ENCODE results near the gene REPIN1. TPM values are rescaled to one million over a fixed set of nuclear protein-coding genes. Genes with fewer than 3 reads are reported as not detected.

REPIN1 gene
- total and polyA plus RNA-seq, 9 of the 15 experiments (the other 6 are each of a cell fraction or from before 2014, with no cell fraction given) = 8.1 to 283 (median 94.3) TPM

GRCh38 chr7:150371996-150372270 is 3.3 kb downstream of the REPIN1 start:
- WGBS (ENCODE audit: insufficient coverage, low coverage, missing lambda C conversion rate) = 98% methylated on average over 21 of the region's 30 CpGs
- TF ChIP-seq ZNF507 (tag; conservative IDR thresholded peaks at IDR 0.05) (no peak), ZNF609 (CRISPR knock-in tag; IDR thresholded peaks at IDR 0.05; ENCODE audit: borderline replicate concordance) (no peak), ZNF639 (CRISPR knock-in tag; conservative IDR thresholded peaks at IDR 0.05 in 1 of 2, IDR thresholded peaks at IDR 0.05 in 1 of 2) (no peak)
- DNase-seq (ENCODE audit: extremely low read depth in 1 of 4, low spot score in 3 of 4) (no peak), ATAC-seq (no peak), FAIRE-seq (no peak)
- H3K4me1 ChIP-seq (replicated peaks in 1 of 2; ENCODE audit: control insufficient read depth in 2 of 2, insufficient read depth in 2 of 2, low read length in 2 of 2) = peaks cover 56 to 62% of the 10 kb centered on the region in 2 experiments
- CTCF ChIA-PET (ENCODE audit: low intra/inter-chr PET ratio) = no interaction called here
- POLR2A ChIA-PET = interaction anchor here (0.5 to 1.5 kb wide), 2 partner anchors 9 to 21 kb away, joined by 3 to 4 read pairs; no protein-coding TSS in a partner anchor
- no peaks in the 10 kb centered on the region for H3K9me1 ChIP-seq (ENCODE audit: control insufficient read depth, insufficient read depth, low read length)
- H3K9ac ChIP-seq (ENCODE audit: insufficient read depth in 1 of 2, low read depth in 2 of 2, low read length in 2 of 2) = no peak overlapping the region
- H3K79me2 ChIP-seq (ENCODE audit: control insufficient read depth, insufficient read depth, low read length) = peaks cover 66% of the 10 kb centered on the region
- no peak overlapping the region for H3K27ac ChIP-seq (ENCODE audit: extremely low read depth, low read depth, low read length)
- no peaks in the 10 kb centered on the region for H3K9me3 ChIP-seq (replicated peaks; ENCODE audit: control insufficient read depth, insufficient read depth, low read depth, low read length)
- H3K4me2 ChIP-seq (ENCODE audit: insufficient read depth, low read length) = no peak overlapping the region
- peaks cover 66% of the 10 kb centered on the region for H3K36me3 ChIP-seq (ENCODE audit: control insufficient read depth, insufficient read depth, low read length)
- in situ Hi-C loops (cut with MboI) (no loop called here), intact Hi-C loops (cut with micrococcal nuclease) (no loop called here)
- H2AFZ ChIP-seq (ENCODE audit: low read depth, low read length) = no peak overlapping the region
- H4K20me1 ChIP-seq (replicated peaks; ENCODE audit: control insufficient read depth, insufficient read depth, low read length) = no peaks in the 10 kb centered on the region; the same call in 1 of the 2 replicates
- no peaks in the 10 kb centered on the region for H3K27me3 ChIP-seq (ENCODE audit: control insufficient read depth in 2 of 2, insufficient read depth in 2 of 2, low read length in 2 of 2)
- no peak overlapping the region for H3K4me3 ChIP-seq
- BruUV-seq (replicated peaks) = no TSS peak

Measured in K562 (cell line).